Left ventricle myocardium inferior (tissue), 1 donor: Measurements from ENCODE around the gene KMT2B. TPM values are rescaled to one million over a fixed set of nuclear protein-coding genes. Genes with fewer than 3 reads are reported as not detected.
"Not testable (repeated sequence)": the region's sequence is repeated elsewhere in the genome, so short reads cannot be mapped to it uniquely, and the experiment has no call there.

Experiments
- DNase-seq: peaks from one replicate; pipeline ENCODE4 v3.0.0-alpha.2; 2020
- H3K27ac ChIP-seq: fragments of 200-600 bp; replicated peaks from 2 replicates; pipeline ENCODE4 v1.8.0; 2021
- H3K27me3 ChIP-seq: fragments of 200-600 bp; 2 replicates; pipeline ENCODE4 v1.8.0; 2021; ENCODE audit warnings: low read depth
- H3K36me3 ChIP-seq: fragments of 200-600 bp; 2 replicates; pipeline ENCODE4 v1.8.0; 2021
- H3K4me1 ChIP-seq: fragments of 200-600 bp; 2 replicates; pipeline ENCODE4 v1.8.0; 2021
- H3K4me3 ChIP-seq: fragments of 200-600 bp; 2 replicates; pipeline ENCODE4 v1.8.0; 2021; ENCODE audit warnings: mild to moderate bottlenecking, moderate library complexity
- H3K9me3 ChIP-seq: fragments of 200-600 bp; replicated peaks from 2 replicates; pipeline ENCODE4 v1.8.0; 2021
- intact Hi-C: fragments of 100-400 bp; cut with micrococcal nuclease; formaldehyde crosslinking; loops from one replicate; pipeline ENCODE4 v1.11.0; 2022
- total RNA-seq: library from RNA; stranded (reverse); fragmentation: NEBNext Ultra II Directional; extraction: Animal tissue kit (Norgen Biotek cat#: 25700); gene quantifications from one replicate; pipeline ENCODE4 v1.2.1, GENCODE V29; 2021
- TF ChIP-seq, protein P1 (sequence below): fragments of 200-600 bp; IDR thresholded peaks from 2 replicates; pipeline ENCODE4 v1.8.0; 2021; ENCODE audit warnings: antibody characterized with exemption, mild to moderate bottlenecking, borderline replicate concordance
- donor health status: DM: no; HTN: yes; CAD: no; lungs with severe emphysema.

KMT2B gene
- total RNA-seq, 1 donor from 2014 or later, result 12.8 TPM

DNA sequence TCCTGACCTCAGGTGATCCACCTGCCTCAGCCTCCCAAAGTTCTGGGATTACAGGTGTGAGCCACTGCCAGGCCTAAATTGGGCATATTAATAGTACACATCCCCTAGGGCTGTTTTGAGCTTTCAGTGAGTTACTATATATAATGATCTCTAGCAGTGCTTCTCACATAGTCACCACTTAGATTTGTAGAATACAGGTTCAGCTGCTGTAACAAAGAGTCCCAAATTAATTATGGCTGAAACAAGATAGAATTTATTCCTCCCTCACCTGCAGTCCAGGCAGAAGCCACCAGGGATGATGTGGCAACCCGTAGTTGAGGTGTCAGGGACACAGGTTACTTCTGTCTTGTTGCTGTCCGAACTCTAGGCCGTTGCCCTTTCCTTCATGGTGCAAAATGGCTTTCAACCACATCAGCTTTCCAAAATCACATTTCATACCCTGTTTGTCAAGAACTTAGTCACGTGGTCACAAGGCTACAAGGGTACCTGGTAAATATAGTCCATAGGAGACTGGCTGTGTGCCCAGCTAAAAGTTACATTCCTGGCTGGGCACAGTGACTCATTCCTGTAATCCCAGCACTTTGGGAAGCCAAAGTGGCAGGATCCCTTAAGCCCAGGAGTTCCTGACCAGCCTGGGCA, 43.0 kb downstream of the KMT2B start:
- no peak overlapping the region for H3K27ac ChIP-seq
- H3K36me3 ChIP-seq, result peaks cover 41% of the 10 kb centered on the region
- intact Hi-C loops, result no loop called here

DNA sequence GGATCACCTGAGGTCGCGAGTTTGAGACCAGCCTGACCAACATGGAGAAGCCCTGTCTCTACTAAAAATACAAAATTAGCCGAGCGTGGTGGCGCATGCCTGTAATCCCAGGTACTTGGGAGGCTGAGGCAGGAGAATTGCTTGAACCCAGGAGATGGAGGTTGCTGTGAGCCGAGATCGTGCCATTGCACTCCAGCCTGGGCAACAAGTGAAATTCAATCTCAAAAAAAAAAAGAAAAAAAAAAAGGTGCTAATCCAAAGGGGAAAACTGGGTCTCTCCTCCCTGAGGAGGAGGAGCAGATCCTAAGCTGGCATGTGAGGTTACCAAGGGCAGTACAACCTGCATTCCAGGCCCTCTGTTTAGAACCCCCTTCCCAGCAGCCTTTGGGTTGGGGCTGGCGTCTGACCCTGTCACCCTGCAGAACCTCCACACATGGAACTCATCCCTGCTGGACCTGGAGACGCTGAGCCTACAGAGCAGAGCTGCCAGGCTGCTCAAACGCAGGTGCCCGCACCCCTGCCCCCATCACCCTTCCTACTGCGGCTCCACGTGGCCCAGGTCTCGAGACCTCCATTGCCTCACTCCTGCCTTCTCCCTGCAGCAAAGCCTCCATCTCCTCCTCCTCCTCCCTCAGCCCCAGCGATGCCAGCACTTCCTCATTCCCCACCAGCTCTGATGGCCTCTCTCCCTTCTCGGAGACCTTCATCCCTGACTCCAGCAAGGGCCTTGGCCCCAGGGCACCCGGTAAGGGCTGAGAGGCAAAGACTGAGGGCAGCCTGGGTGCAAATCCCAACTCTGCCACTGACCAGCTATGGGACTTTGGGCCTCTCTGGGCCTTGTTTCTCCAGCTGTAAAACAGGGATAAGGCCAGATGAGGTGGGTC, 46.9 kb downstream of the KMT2B start:
- intact Hi-C loops, result no loop called here
- TF ChIP-seq, protein P1, sequence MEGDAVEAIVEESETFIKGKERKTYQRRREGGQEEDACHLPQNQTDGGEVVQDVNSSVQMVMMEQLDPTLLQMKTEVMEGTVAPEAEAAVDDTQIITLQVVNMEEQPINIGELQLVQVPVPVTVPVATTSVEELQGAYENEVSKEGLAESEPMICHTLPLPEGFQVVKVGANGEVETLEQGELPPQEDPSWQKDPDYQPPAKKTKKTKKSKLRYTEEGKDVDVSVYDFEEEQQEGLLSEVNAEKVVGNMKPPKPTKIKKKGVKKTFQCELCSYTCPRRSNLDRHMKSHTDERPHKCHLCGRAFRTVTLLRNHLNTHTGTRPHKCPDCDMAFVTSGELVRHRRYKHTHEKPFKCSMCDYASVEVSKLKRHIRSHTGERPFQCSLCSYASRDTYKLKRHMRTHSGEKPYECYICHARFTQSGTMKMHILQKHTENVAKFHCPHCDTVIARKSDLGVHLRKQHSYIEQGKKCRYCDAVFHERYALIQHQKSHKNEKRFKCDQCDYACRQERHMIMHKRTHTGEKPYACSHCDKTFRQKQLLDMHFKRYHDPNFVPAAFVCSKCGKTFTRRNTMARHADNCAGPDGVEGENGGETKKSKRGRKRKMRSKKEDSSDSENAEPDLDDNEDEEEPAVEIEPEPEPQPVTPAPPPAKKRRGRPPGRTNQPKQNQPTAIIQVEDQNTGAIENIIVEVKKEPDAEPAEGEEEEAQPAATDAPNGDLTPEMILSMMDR, result no peak
- peaks cover 41% of the 10 kb centered on the region for H3K36me3 ChIP-seq

More for the DNA sequence above, 43.0 kb downstream of the KMT2B start:
- DNase-seq, result no peak
- Histone ChIP-seq H3K4me1 (peaks cover 43% of the 10 kb centered on the region), H3K27me3 (no peaks in the 10 kb centered on the region), H3K9me3 (no peaks in the 10 kb centered on the region), H3K4me3 (no peak overlapping the region)
- TF ChIP-seq, protein P1, result no peak

DNA sequence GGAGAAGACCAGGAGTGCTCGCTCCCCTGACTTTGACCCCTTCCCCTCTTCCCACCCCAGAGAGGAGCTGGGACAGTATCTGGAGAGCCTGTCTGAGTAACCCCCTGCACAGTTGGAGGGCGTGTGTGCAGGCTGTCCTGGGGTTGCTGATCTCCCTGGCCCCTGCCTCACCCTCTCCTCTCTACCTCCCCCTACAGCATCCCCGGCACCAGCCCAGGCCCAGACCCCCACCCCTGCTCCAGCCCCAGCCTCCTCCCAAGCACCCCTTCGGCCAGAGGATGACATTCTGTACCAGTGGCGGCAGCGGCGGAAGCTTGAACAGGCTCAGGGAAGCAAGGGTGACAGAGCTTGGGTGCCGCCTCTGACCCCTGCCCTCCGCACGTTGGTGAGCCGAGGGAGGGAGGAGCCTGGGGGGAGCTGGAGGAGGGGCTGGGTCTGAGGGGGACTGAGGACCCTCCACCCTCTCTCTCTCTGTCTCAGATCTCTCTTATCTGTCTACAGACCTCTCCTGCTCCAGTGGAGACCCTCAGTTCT, 48.8 kb downstream of the KMT2B start:
- Histone ChIP-seq H3K27ac (no peak overlapping the region), H3K27me3 (no peaks in the 10 kb centered on the region), H3K9me3 (no peaks in the 10 kb centered on the region), H3K4me3 (no peak overlapping the region), H3K36me3 (peaks cover 39% of the 10 kb centered on the region), H3K4me1 (peaks cover 9% of the 10 kb centered on the region)
- intact Hi-C loops, result no loop called here
- TF ChIP-seq, protein P1, result no peak
- DNase-seq, result no peak

More for the DNA sequence above, 46.9 kb downstream of the KMT2B start:
- Histone ChIP-seq H3K9me3 (no peaks in the 10 kb centered on the region), H3K4me1 (peaks cover 18% of the 10 kb centered on the region), H3K4me3 (no peak overlapping the region), H3K27me3 (no peaks in the 10 kb centered on the region), H3K27ac (no peak overlapping the region)
- DNase-seq, result no peak

DNA sequence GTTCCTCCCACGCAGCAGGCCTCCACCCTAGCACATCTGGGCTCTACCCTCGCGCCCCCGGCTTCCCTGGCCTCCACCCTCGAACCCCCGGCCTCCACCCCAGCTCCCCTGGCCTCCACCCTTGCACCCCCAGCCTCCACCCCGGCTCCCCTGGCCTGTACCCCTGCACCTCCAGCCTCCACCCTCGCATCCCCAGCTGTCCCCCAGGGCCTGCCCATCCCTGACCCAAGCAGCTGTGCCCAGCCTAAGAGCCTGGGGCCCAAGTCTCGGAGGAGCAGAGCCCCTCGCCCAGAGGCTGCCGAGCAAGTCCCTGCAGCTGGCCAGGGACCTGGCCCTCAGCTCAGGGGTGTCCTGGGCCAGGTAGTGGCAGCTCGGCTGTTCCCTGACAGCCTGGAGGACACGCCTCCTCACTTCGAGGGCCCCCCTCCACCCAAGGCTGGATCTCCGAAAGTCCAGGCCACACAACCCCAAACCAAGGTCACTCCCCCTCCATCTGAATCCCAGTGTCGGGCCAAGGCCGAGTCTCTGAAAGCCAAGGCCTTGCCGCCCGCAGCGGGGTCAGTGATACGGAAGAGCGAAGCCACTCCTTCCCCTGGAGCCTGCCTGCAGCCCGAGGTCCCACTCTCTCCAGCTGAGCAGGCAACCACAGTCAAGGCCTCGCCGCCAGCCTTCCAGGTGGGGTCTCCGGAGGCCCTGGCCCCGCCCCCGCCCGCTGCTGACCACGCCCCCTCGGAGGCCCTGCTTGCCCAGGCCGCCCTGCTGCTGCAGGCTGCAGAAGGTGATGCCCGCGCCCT, 49.7 kb downstream of the KMT2B start:
- H3K4me1 ChIP-seq, result peaks cover 9% of the 10 kb centered on the region
- intact Hi-C loops, result no loop called here
- peak overlapping the region; percentile 17 for H3K4me3 ChIP-seq
- no peaks in the 10 kb centered on the region for H3K9me3 ChIP-seq
- DNase-seq, result no peak
- TF ChIP-seq, protein P1, result no peak
- no peaks in the 10 kb centered on the region for H3K27me3 ChIP-seq
- peaks cover 30% of the 10 kb centered on the region for H3K36me3 ChIP-seq
- no peak overlapping the region for H3K27ac ChIP-seq

DNA sequence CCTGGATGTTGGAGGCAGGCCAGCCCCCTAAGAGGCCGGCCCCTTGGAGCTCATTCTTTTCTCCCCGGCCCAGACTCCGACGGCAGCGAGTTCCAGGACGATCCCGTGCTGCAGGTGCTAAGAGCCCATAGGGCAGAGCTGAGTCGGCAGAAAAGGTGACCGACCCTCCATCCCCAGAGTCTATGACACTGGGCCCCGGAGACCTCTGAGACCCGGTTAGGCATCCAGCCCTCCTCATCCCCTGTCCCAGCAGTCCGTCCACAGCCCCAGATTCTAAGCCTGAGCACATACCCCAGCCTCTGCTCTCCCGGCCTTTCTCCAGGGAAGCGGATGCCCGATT, 50.2 kb downstream of the KMT2B start:
- Histone ChIP-seq H3K9me3 (no peaks in the 10 kb centered on the region), H3K27me3 (no peaks in the 10 kb centered on the region), H3K36me3 (peaks cover 25% of the 10 kb centered on the region), H3K27ac (no peak overlapping the region), H3K4me3 (peak overlapping the region; percentile 17), H3K4me1 (peaks cover 9% of the 10 kb centered on the region)
- intact Hi-C loops, result no loop called here
- DNase-seq, result no peak
- TF ChIP-seq, protein P1, result no peak

DNA sequence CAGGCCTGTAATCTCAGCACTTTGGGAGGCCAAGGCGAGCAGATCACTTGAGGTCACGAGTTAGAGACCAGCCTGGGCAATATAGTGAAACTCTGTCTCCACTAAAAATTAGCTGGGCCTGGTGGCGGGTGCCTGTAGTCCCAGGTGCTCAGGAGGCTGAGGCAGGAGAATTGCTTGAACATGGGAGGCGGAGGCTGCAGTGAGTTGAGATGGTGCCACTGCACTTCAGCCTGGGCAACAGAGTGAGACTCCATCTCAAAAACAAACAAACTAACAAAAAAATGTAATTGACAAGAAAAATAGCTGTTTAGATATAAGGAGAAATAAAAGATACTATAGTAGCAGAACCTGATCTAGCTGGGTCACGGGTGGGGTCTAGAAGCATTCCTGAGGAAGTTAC, 54.6 kb downstream of the KMT2B start:
- intact Hi-C loops, H3K4me3 ChIP-seq, H3K36me3 ChIP-seq, DNase-seq, H3K27ac ChIP-seq, H3K9me3 ChIP-seq, H3K27me3 ChIP-seq: not testable (repeated sequence)
- H3K4me1 ChIP-seq, result peaks cover 30% of the 10 kb centered on the region
